Neuronal stem cell (in vitro differentiated cells): ENCODE measurements around the gene TUSC2.
"Not testable (repeated sequence)": the region's sequence is repeated elsewhere in the genome, so short reads cannot be mapped to it uniquely, and the experiment has no call there.

Experiments used
- DNase-seq: peaks from one replicate; pipeline ENCODE4 v3.0.0-alpha.2; 2013; ENCODE audit warnings: low spot score
- H2AFZ ChIP-seq: one replicate; pipeline ENCODE4 v1.6.1; 2013; ENCODE audit warnings: mild to moderate bottlenecking, low read length, inconsistent platforms
- H2AK5ac ChIP-seq: 2 replicates; pipeline ENCODE4 v1.6.1; 2013; ENCODE audit warnings: low read depth, mild to moderate bottlenecking, inconsistent platforms, low read length, moderate library complexity, mixed read lengths
- H2BK120ac ChIP-seq: 2 replicates; pipeline ENCODE4 v1.6.1; 2013; ENCODE audit warnings: low read depth, mild to moderate bottlenecking, inconsistent platforms, low read length, moderate library complexity, mixed read lengths
- H2BK12ac ChIP-seq: one replicate; pipeline ENCODE4 v1.6.1; 2013; ENCODE audit warnings: low read length, inconsistent platforms
- H2BK15ac ChIP-seq: 2 replicates; pipeline ENCODE4 v1.6.1; 2013; ENCODE audit warnings: mild to moderate bottlenecking, low read length, inconsistent platforms, mixed read lengths
- H2BK5ac ChIP-seq: one replicate; pipeline ENCODE4 v1.6.1; 2013; ENCODE audit warnings: inconsistent platforms, mild to moderate bottlenecking, low read length, moderate library complexity
- H3K14ac ChIP-seq: one replicate; pipeline ENCODE4 v1.6.1; 2013; ENCODE audit warnings: low read length, inconsistent platforms
- H3K18ac ChIP-seq: 2 replicates; pipeline ENCODE4 v1.6.1; 2013; ENCODE audit warnings: low read length, inconsistent platforms
- H3K23ac ChIP-seq: 2 replicates; pipeline ENCODE4 v1.6.1; 2013; ENCODE audit warnings: low read depth, mild to moderate bottlenecking, mixed read lengths, low read length, inconsistent platforms; ENCODE audit not compliant: poor library complexity
- H3K27ac ChIP-seq: replicated peaks from 3 replicates; pipeline ENCODE4 v1.5.1; 2013; ENCODE audit warnings: low read length, inconsistent platforms
- H3K27me3 ChIP-seq, 3 experiments: 2 replicates each; pipeline ENCODE4 v1.6.1; 2013; ENCODE audit warnings: low read length in 3 of 3, mild to moderate bottlenecking in 2 of 3, inconsistent platforms in 1 of 3, low read depth in 1 of 3, mixed read lengths in 1 of 3, moderate library complexity in 1 of 3; ENCODE audit not compliant: control insufficient read depth in 3 of 3, insufficient read depth in 3 of 3
- H3K36me3 ChIP-seq, 2 donors: replicated peaks in 1 of 2; 2 replicates each; pipeline ENCODE4 v1.6.1; 2013; ENCODE audit warnings: low read length in 2 of 2; ENCODE audit not compliant: control insufficient read depth in 2 of 2, insufficient read depth in 2 of 2
- H3K4ac ChIP-seq: 2 replicates; pipeline ENCODE4 v1.6.1; 2013; ENCODE audit warnings: inconsistent platforms, mild to moderate bottlenecking, low read length, moderate library complexity
- H3K4me1 ChIP-seq, 2 donors: 1 replicate in 1 of 2; 2 replicates in 1 of 2; pipeline ENCODE4 v1.6.1; 2013; ENCODE audit warnings: low read length in 2 of 2, low read depth in 1 of 2; ENCODE audit not compliant: control insufficient read depth in 2 of 2, insufficient read depth in 1 of 2
- H3K4me2 ChIP-seq: one replicate; pipeline ENCODE4 v1.6.1; 2013; ENCODE audit warnings: mild to moderate bottlenecking, low read length, inconsistent platforms; ENCODE audit not compliant: insufficient read depth, poor library complexity, severe bottlenecking
- H3K4me3 ChIP-seq, 2 donors: 2 replicates each; pipeline ENCODE4 v1.5.1; 2013; ENCODE audit warnings: low read length in 2 of 2, mild to moderate bottlenecking in 2 of 2, inconsistent platforms in 1 of 2, moderate library complexity in 1 of 2
- H3K79me1 ChIP-seq: one replicate; pipeline ENCODE4 v1.6.1; 2013; ENCODE audit warnings: low read depth, mild to moderate bottlenecking, inconsistent platforms, low read length, moderate library complexity
- H3K9ac ChIP-seq: one replicate; pipeline ENCODE4 v1.6.1; 2013; ENCODE audit warnings: mild to moderate bottlenecking, low read depth, low read length, inconsistent platforms; ENCODE audit not compliant: poor library complexity
- H3K9me3 ChIP-seq, 2 donors: replicated peaks in 1 of 2; 2 replicates each; pipeline versions ENCODE3 to v1.6.1; 2013; ENCODE audit warnings: low read length in 2 of 2, mild to moderate bottlenecking in 2 of 2, inconsistent platforms in 1 of 2, low read depth in 1 of 2, mixed read lengths in 1 of 2, moderate library complexity in 1 of 2; ENCODE audit not compliant: control insufficient read depth in 2 of 2, insufficient read depth in 1 of 2
- H4K8ac ChIP-seq: one replicate; pipeline ENCODE4 v1.6.1; 2013; ENCODE audit warnings: low read depth, mild to moderate bottlenecking, inconsistent platforms, low read length, moderate library complexity
- H4K91ac ChIP-seq: one replicate; pipeline ENCODE4 v1.6.1; 2013; ENCODE audit warnings: low read length, low read depth, mild to moderate bottlenecking, inconsistent platforms; ENCODE audit not compliant: poor library complexity
- WGBS, 2 donors: extraction: QIAGEN DNeasy Blood & Tissue Kit; methylation state at CpG; one replicate each; pipeline ENCODE4 v1.1.7; 2013; ENCODE audit warnings: missing lambda C conversion rate in 2 of 2, mixed read lengths in 1 of 2; ENCODE audit not compliant: insufficient read length in 2 of 2, insufficient replicate concordance in 1 of 2; ENCODE audit errors: extremely low coverage in 2 of 2; 5-methylcytosine and 5-hydroxymethylcytosine counted together

TUSC2 gene

DNA sequence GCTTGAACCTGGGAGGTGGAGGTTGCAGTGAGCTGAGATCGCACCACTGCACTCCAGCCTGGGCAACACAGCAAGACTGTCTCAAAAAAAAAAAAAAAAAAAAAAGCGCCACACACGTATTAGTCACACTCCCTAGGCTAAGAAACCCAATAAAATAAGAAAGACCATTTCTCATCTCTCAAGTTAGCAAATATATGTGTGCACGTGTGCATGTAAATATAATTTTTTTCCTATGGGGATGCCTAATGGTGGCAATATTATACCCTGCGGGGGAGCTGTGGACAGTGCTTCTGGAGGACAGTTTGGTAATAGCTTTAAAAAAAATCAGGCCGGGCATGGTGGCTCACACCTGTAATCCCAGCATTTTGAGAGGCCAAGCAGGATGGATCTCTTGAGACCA, 43.9 kb downstream of the TUSC2 start:
- peaks cover 24 to 34% of the 10 kb centered on the region in 2 donors for H3K36me3 ChIP-seq
- not testable (repeated sequence) for H4K91ac ChIP-seq, H3K27ac ChIP-seq, H3K4me2 ChIP-seq, H3K23ac ChIP-seq, H2AK5ac ChIP-seq, H3K9ac ChIP-seq, H3K27me3 ChIP-seq, H3K4me1 ChIP-seq, H3K79me1 ChIP-seq, DNase-seq, H2BK120ac ChIP-seq, H3K14ac ChIP-seq, H2BK12ac ChIP-seq, H2AFZ ChIP-seq, H4K8ac ChIP-seq, H3K4ac ChIP-seq, H2BK5ac ChIP-seq, H2BK15ac ChIP-seq, H3K4me3 ChIP-seq, H3K18ac ChIP-seq, H3K9me3 ChIP-seq
- WGBS, 2 donors, result no CpG with 5 or more reads among the region's 6 CpGs

- WGBS, 2 donors, result no CpG with 5 or more reads among the region's 8 CpGs
Observed at GRCh38 chr3:50279255-50280016, 48.6 kb downstream of the TUSC2 start.

GRCh38 chr3:50278880-50279224, 49.2 kb downstream of the TUSC2 start, which contains the start of gene LSMEM2:
TSS of gene LSMEM2 (plus strand) at chr3:50279087. CDS start at chr3:50279114, 27 bp downstream.
- Histone ChIP-seq H4K91ac (no peak within 1 kb of the TSS), H3K4me3 (no peak within 1 kb of the TSS), H3K4me2 (no peak within 1 kb of the TSS), H3K27ac (no peak within 1 kb of the TSS), H3K4me1 (peaks cover 5 to 10% of the 10 kb centered on the region in 2 donors), H3K27me3 (peaks cover 4 to 32% (median 18%) of the 10 kb centered on the region in 3 experiments), H3K79me1 (peaks cover 4% of the 10 kb centered on the region), H3K4ac (peak within 1 kb of the TSS; percentile 95), H2BK12ac (peak within 1 kb of the TSS; percentile 82), H4K8ac (no peak within 1 kb of the TSS), H3K14ac (no peak within 1 kb of the TSS), H2AFZ (peak within 1 kb of the TSS; percentile 68), H3K36me3 (no peaks in the 10 kb centered on the region), H2BK5ac (no peak within 1 kb of the TSS), H3K9ac (peak within 1 kb of the TSS; percentile 12), H3K18ac (peak within 1 kb of the TSS; percentile 76), H2AK5ac (peak within 1 kb of the TSS; percentile 96), H3K23ac (peak within 1 kb of the TSS; percentile 20), H3K9me3 (peaks cover 0 to 4% of the 10 kb centered on the region in 2 donors), H2BK15ac (peak within 1 kb of the TSS; percentile 73), H2BK120ac (no peak within 1 kb of the TSS)
- no CpG with 5 or more reads among the region's 2 CpGs for WGBS, 2 donors
- DNase-seq, result no peak

More at GRCh38 chr3:50279255-50280016, 48.6 kb downstream of the TUSC2 start:
- H3K23ac ChIP-seq, result peak overlapping the region; percentile 20
- DNase-seq, result no peak
- peak overlapping the region; percentile 95 for H3K4ac ChIP-seq
- H4K8ac ChIP-seq, result no peak overlapping the region
- H3K27ac ChIP-seq, result no peak overlapping the region
- no peak overlapping the region for H4K91ac ChIP-seq
- H3K18ac ChIP-seq, result no peak overlapping the region
- peak overlapping the region; percentile 96 for H2AK5ac ChIP-seq
- no peaks in the 10 kb centered on the region for H3K36me3 ChIP-seq
- H2BK15ac ChIP-seq, result peak overlapping the region; percentile 73
- H3K9ac ChIP-seq, result peak overlapping the region; percentile 12
- H2BK12ac ChIP-seq, result peak overlapping the region; percentile 82
- peak overlapping the region; percentile 68 for H2AFZ ChIP-seq
- H3K79me1 ChIP-seq, result peaks cover 4% of the 10 kb centered on the region
- no peak overlapping the region for H3K4me2 ChIP-seq
- H3K4me1 ChIP-seq, result peaks cover 5 to 10% of the 10 kb centered on the region in 2 donors
- H3K27me3 ChIP-seq, result peaks cover 3 to 27% (median 12%) of the 10 kb centered on the region in 3 experiments
- H3K14ac ChIP-seq, result no peak overlapping the region
- H2BK120ac ChIP-seq, result no peak overlapping the region
- no peak overlapping the region for H3K4me3 ChIP-seq
- peaks cover 0 to 4% of the 10 kb centered on the region in 2 donors for H3K9me3 ChIP-seq
- no peak overlapping the region for H2BK5ac ChIP-seq

DNA sequence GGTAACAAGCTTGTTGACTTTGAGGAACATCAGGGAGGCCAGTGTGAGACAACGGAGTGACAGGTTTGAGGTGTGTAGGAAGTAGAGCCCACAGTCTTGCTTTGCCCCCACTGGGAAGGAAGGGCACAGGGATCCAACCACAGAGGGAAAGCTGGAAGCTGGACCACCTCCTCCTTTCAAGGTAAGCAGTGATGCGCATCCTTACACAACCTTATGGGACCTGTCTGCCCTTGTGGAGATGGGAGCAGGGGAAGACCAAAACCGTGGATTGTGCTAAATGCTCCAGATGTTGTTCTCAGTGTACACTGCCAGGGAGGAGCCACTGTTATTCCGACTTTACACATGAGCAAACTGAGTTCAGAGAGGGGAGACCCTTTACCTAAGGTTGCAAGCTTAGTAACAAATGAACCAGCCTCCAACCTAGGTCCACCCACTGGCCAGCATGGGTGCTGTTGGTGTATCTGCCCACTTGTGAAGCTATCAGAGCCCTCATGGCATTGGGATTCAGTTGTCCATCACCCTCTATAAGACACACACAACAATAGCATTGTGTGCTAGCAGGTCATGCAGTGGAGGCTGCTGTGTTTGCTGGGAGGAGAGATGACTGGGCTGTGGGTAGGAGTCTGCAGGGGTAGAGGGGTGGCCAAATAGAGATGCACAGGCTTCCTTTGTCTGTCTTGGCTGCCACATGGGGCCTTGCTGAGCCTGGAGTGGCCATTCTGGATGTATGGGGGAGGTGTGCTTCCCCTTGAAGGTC, 49.7 kb downstream of the TUSC2 start:
- H3K9me3 ChIP-seq, result peaks cover 0 to 4% of the 10 kb centered on the region in 2 donors
- H3K4me2 ChIP-seq, result no peak overlapping the region
- no peak overlapping the region for H3K23ac ChIP-seq
- H3K4ac ChIP-seq, result peak overlapping the region; percentile 0
- H2BK120ac ChIP-seq, result no peak overlapping the region
- peaks cover 5 to 11% of the 10 kb centered on the region in 2 donors for H3K4me1 ChIP-seq
- peaks cover 9 to 38% (median 20%) of the 10 kb centered on the region in 3 experiments for H3K27me3 ChIP-seq
- H2BK15ac ChIP-seq, result peak overlapping the region; percentile 73
- H4K91ac ChIP-seq, result no peak overlapping the region
- peak overlapping the region; percentile 68 for H2AFZ ChIP-seq
- no peak overlapping the region for H3K27ac ChIP-seq
- DNase-seq, result no peak
- no peak overlapping the region for H2BK5ac ChIP-seq
- peak overlapping the region; percentile 76 for H3K18ac ChIP-seq
- WGBS, 2 donors, result no CpG with 5 or more reads among the region's 4 CpGs
- H3K9ac ChIP-seq, result no peak overlapping the region
- no peaks in the 10 kb centered on the region for H3K36me3 ChIP-seq
- H2AK5ac ChIP-seq, result peak overlapping the region; percentile 96
- H3K79me1 ChIP-seq, result peaks cover 4% of the 10 kb centered on the region
- no peak overlapping the region for H3K14ac ChIP-seq
- H2BK12ac ChIP-seq, result no peak overlapping the region
- no peak overlapping the region for H4K8ac ChIP-seq
- no peak overlapping the region for H3K4me3 ChIP-seq
